CD4-positive, alpha-beta T cell (primary cell): ENCODE results near the gene C2orf66. TPM values are rescaled to one million over a fixed set of nuclear protein-coding genes. Genes with fewer than 3 reads are reported as not detected.

Experiments
- ATAC-seq: fragments of 200-7000 bp; cut with Tn5 transposase; one replicate; pipeline ENCODE4 v1.10.0; 2022; ENCODE audit warnings: mild to moderate bottlenecking; ENCODE audit not compliant: poor library complexity
- CTCF ChIA-PET: fragments of 350-600 bp; sonication (Branson Sonifier 250); formaldehyde crosslinking; loops from one replicate; lab custom pipeline; 2021; ENCODE audit warnings: antibody characterized with exemption, inconsistent platforms; lab: Charles Lee
- POLR2A ChIA-PET: fragments of 350-600 bp; sonication (Branson Sonifier 250); formaldehyde crosslinking; loops from one replicate; lab custom pipeline; 2021; ENCODE audit warnings: antibody characterized with exemption, inconsistent platforms; lab: Charles Lee
- DNase-seq, 14 experiments: peaks; one replicate each; pipeline ENCODE4 v3.0.0-alpha.2; 2013 to 2020; ENCODE audit warnings: mixed read lengths in 2 of 14
- H3K27ac ChIP-seq, 2 donors: one replicate each; pipeline versions ENCODE4 v1.5.1 to v1.7.0; 2013; ENCODE audit warnings: low read length in 2 of 2, low read depth in 1 of 2, mild to moderate bottlenecking in 1 of 2
- H3K27me3 ChIP-seq, 2 experiments: 1 replicate in 1 of 2; 2 replicates in 1 of 2; pipeline versions ENCODE4 v1.6.1 to v1.7.0; 2013; ENCODE audit warnings: low read length in 2 of 2, control low read depth in 1 of 2, mild to moderate bottlenecking in 1 of 2, moderate library complexity in 1 of 2; ENCODE audit not compliant: insufficient read depth in 2 of 2, control insufficient read depth in 1 of 2
- H3K36me3 ChIP-seq: one replicate; pipeline ENCODE4 v1.6.1; 2013; ENCODE audit warnings: low read length, control low read depth; ENCODE audit not compliant: insufficient read depth
- H3K4me1 ChIP-seq: one replicate; pipeline ENCODE4 v1.6.1; 2013; ENCODE audit warnings: low read length, control low read depth; ENCODE audit not compliant: insufficient read depth
- H3K4me3 ChIP-seq: one replicate; pipeline ENCODE4 v1.5.1; 2013; ENCODE audit warnings: mild to moderate bottlenecking, low read length, moderate library complexity
- H3K9me3 ChIP-seq, 2 experiments: 1 replicate in 1 of 2; 2 replicates in 1 of 2; pipeline versions ENCODE4 v1.6.1 to v1.7.0; 2013; ENCODE audit warnings: low read length in 2 of 2, mild to moderate bottlenecking in 2 of 2, control low read depth in 1 of 2, moderate library complexity in 1 of 2; ENCODE audit not compliant: control insufficient read depth in 1 of 2, insufficient read depth in 1 of 2
- H3K27ac Mint-ChIP-seq: one replicate; pipeline ENCODE4 v1.8.0; 2020; ENCODE audit warnings: mixed read lengths
- H3K27me3 Mint-ChIP-seq: one replicate; pipeline ENCODE4 v1.8.0; 2021; ENCODE audit warnings: mixed read lengths
- H3K36me3 Mint-ChIP-seq: one replicate; pipeline ENCODE4 v1.8.0; 2021; ENCODE audit warnings: low read depth, mixed read lengths
- H3K4me1 Mint-ChIP-seq: one replicate; pipeline ENCODE4 v1.8.0; 2021; ENCODE audit warnings: low read depth, mixed read lengths
- H3K4me3 Mint-ChIP-seq: one replicate; pipeline ENCODE4 v1.8.0; 2020; ENCODE audit warnings: mild to moderate bottlenecking, mixed read lengths
- H3K9me3 Mint-ChIP-seq: one replicate; pipeline ENCODE4 v1.8.0; 2020; ENCODE audit warnings: mixed read lengths
- CTCF ChIP-seq: fragments of 200-600 bp; IDR thresholded peaks from one replicate; pipeline ENCODE4 v1.8.0; 2022; ENCODE audit warnings: antibody characterized with exemption, mild to moderate bottlenecking
- intact Hi-C, 2 experiments: fragments of 100-400 bp; cut with DNase I in 1 of 2; cut with micrococcal nuclease in 1 of 2; formaldehyde crosslinking; loops; one replicate each; pipeline versions ENCODE4 v1.15.1 to v1.9.0; 2023 to 2025; cut with DNase I, micrococcal nuclease
- total RNA-seq, 174 experiments: library from RNA in 2 of 174; stranded (reverse) in 2 of 174; gene quantifications; one replicate each; pipeline ENCODE4 v1.2.3 and lab custom pipeline; 2021 to 2026

The C2orf66 gene
- total RNA-seq, 2 experiments from 2014 or later: not detected

GRCh38 chr2:196767101-196767500 is 42.1 kb downstream of the C2orf66 start:
- intact Hi-C loops: no loop called here
- H3K4me1 Mint-ChIP-seq: no peaks in the 10 kb centered on the region
- H3K4me1 ChIP-seq: no peaks in the 10 kb centered on the region

GRCh38 chr2:196759378-196759706 is 49.8 kb downstream of the C2orf66 start:
- Histone ChIP-seq H3K4me3 (no peak overlapping the region), H3K27ac (no peak overlapping the region), H3K27me3 (no peaks in the 10 kb centered on the region), H3K4me1 (no peaks in the 10 kb centered on the region), H3K36me3 (peaks cover 8% of the 10 kb centered on the region), H3K9me3 (peaks cover 4 to 11% of the 10 kb centered on the region in 2 experiments)
- no peak for TF ChIP-seq CTCF
- ATAC-seq: no peak
- Mint-ChIP-seq H3K9me3 (peaks cover 11% of the 10 kb centered on the region), H3K4me3 (no peak overlapping the region), H3K27me3 (no peaks in the 10 kb centered on the region), H3K27ac (no peak overlapping the region), H3K36me3 (peaks cover 38% of the 10 kb centered on the region), H3K4me1 (no peaks in the 10 kb centered on the region)
- intact Hi-C loops: no loop called here
- no peak for DNase-seq
- ChIA-PET POLR2A (interaction anchor here (0.7 to 1.1 kb wide), 2 partner anchors 8 to 857 kb away, joined by 3 read pairs; no protein-coding TSS in a partner anchor), CTCF (interaction anchor here (1.5 kb wide), 1 partner anchor 8 kb away, joined by 7 read pairs; no protein-coding TSS in a partner anchor)

More at GRCh38 chr2:196767101-196767500, 42.1 kb downstream of the C2orf66 start:
- DNase-seq (no peak), ATAC-seq (no peak)
- CTCF ChIA-PET: interaction anchor here (0.6 to 1.5 kb wide), 2 partner anchors 21 to 657 kb away, joined by 3 to 5 read pairs; no protein-coding TSS in a partner anchor
- H3K4me3 ChIP-seq: no peak overlapping the region
- H3K9me3 Mint-ChIP-seq: no peaks in the 10 kb centered on the region
- no peak overlapping the region for H3K4me3 Mint-ChIP-seq
- no peaks in the 10 kb centered on the region for H3K27me3 ChIP-seq
- H3K27ac Mint-ChIP-seq: no peak overlapping the region
- H3K27ac ChIP-seq: no peak overlapping the region
- H3K36me3 ChIP-seq: peaks cover 52% of the 10 kb centered on the region
- no peaks in the 10 kb centered on the region for H3K9me3 ChIP-seq
- POLR2A ChIA-PET: interaction anchor here (0.5 kb wide), 1 partner anchor 611 kb away, joined by 4 read pairs; no protein-coding TSS in a partner anchor
- no peak for TF ChIP-seq CTCF
- peaks cover 89% of the 10 kb centered on the region for H3K36me3 Mint-ChIP-seq
- H3K27me3 Mint-ChIP-seq: no peaks in the 10 kb centered on the region

GRCh38 chr2:196758474-196759377 is 50.4 kb downstream of the C2orf66 start:
- ChIA-PET POLR2A (interaction anchor here (0.7 to 1.1 kb wide), 2 partner anchors 8 to 858 kb away, joined by 3 read pairs; no protein-coding TSS in a partner anchor), CTCF (interaction anchor here (0.6 to 1.5 kb wide), 2 partner anchors 8 to 45 kb away, joined by 3 to 7 read pairs; no protein-coding TSS in a partner anchor)
- peaks cover 5% of the 10 kb centered on the region for H3K36me3 ChIP-seq
- peaks cover 4 to 11% of the 10 kb centered on the region in 2 experiments for H3K9me3 ChIP-seq
- H3K36me3 Mint-ChIP-seq: peaks cover 32% of the 10 kb centered on the region
- H3K4me3 Mint-ChIP-seq: no peak overlapping the region
- DNase-seq: no peak
- intact Hi-C loops: no loop called here
- H3K9me3 Mint-ChIP-seq: peaks cover 15% of the 10 kb centered on the region
- TF ChIP-seq CTCF: peak; percentile 20
- H3K4me3 ChIP-seq: no peak overlapping the region
- no peaks in the 10 kb centered on the region for H3K4me1 Mint-ChIP-seq
- H3K27me3 Mint-ChIP-seq: no peaks in the 10 kb centered on the region
- no peak for ATAC-seq
- H3K4me1 ChIP-seq: no peaks in the 10 kb centered on the region
- H3K27me3 ChIP-seq: no peaks in the 10 kb centered on the region
- H3K27ac ChIP-seq: no peak overlapping the region
- H3K27ac Mint-ChIP-seq: no peak overlapping the region

Other genes starting within 250 kb of the C2orf66 start
- under 1 TPM; 0.06 to 0.58 TPM for gene HECW2, start 215.8 kb downstream of the C2orf66 start, total RNA-seq
- gene CCDC150, start 169.6 kb downstream of the C2orf66 start, total RNA-seq: under 1 TPM; 0.22 to 0.75 TPM
- 10 to 100 TPM; 25.7 to 30.0 TPM for gene GTF3C3, start 9.7 kb downstream of the C2orf66 start, total RNA-seq
- gene PGAP1, start 117.4 kb upstream of the C2orf66 start, total RNA-seq: 10 to 100 TPM; 10.3 to 11.3 TPM